IPS-18c (cell line): ENCODE data around the gene STK32C.
"Not testable (repeated sequence)": the region's sequence is repeated elsewhere in the genome, so short reads cannot be mapped to it uniquely, and the experiment has no call there.

Experiments
- H3K4me3 ChIP-seq: 2 replicates; pipeline ENCODE4 v1.7.0; 2013; ENCODE audit warnings: low read depth, mild to moderate bottlenecking, low read length, moderate library complexity; ENCODE audit not compliant: insufficient read depth
- H3K9me3 ChIP-seq: one replicate; pipeline ENCODE4 v1.6.1; 2013; ENCODE audit warnings: mild to moderate bottlenecking, low read length, moderate library complexity; ENCODE audit not compliant: control insufficient read depth, insufficient read depth

STK32C gene

DNA sequence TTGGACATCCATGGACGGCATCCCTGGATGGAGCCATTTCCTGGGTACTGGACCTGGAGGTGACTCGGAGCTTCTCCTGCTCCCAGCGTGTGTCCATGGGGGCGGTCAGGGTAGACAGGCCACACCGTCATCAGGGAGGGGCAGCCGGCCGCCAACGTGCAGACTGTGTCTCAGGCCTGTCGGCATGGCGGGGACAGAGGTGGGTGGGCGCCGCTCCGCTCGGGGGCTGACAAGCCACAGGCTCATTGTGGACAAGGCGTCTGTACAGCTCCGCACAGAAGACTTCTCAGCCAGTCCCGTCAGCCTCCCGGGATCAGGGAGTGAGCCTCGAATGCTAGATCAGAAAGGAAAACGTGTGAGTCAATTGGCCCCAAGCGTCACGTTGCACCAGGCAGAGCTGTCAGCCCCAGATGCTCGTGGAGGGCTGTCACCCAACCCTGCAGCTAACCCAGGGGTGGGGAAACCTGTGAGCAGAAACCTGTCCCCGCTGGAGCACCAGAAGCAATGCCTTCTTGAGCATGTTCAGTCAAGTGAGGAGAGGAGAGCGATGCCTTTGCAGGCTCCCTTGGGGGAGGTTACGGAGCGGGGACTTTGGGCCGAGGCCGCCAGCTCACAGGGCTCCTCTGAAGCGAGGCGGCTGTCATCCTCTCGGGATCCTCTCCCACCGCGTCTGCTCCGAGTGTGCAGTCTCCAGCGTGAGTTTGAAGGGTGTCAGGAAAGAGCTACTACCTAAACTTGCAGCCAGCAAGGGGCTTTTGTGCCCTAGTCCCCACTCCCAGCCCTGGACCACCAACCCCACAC is 137.0 kb downstream of the STK32C start:
- H3K4me3 ChIP-seq = no peak overlapping the region

DNA sequence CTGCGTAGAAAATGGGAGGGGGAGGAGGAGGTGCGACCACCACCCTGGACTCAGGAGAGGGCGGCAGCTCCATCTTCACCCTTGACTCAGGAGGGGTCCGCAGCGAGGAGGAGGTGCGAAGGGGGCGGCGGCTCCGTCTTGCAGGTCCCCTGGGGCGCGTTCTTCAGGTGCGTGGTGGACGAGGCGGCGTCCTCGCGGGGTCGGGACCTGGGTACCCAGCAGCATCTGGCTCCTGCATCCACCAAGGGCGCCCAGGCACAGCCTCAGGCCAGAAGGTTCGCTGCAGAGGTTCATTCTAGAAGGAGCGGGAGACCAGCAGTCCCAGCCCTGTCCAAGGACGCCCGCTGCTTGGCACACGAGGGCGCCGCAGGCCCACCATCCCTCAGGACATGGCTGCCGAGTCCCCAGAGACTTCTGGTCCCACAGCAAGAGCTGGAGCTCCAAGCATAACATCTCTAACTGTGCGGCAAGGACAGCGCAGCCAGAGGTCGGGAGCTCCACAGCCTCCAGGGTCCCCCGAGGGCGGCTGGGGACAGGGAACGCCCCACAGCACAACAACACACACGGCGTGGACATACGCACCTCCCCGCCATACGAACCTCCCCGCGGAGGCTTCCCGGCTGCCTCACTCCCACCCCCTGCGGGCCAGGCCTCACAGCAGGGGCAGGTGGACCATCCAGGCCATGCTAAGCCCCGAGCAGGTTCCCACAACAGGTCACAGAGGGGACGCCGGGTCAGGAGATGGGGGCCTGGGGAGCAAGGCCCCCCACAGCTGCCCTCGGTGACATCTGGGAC is 137.8 kb downstream of the STK32C start:
- Histone ChIP-seq H3K9me3 (no peaks in the 10 kb centered on the region), H3K4me3 (no peak overlapping the region)

More for the DNA sequence above, 137.0 kb downstream of the STK32C start:
- H3K9me3 ChIP-seq = no peaks in the 10 kb centered on the region

DNA sequence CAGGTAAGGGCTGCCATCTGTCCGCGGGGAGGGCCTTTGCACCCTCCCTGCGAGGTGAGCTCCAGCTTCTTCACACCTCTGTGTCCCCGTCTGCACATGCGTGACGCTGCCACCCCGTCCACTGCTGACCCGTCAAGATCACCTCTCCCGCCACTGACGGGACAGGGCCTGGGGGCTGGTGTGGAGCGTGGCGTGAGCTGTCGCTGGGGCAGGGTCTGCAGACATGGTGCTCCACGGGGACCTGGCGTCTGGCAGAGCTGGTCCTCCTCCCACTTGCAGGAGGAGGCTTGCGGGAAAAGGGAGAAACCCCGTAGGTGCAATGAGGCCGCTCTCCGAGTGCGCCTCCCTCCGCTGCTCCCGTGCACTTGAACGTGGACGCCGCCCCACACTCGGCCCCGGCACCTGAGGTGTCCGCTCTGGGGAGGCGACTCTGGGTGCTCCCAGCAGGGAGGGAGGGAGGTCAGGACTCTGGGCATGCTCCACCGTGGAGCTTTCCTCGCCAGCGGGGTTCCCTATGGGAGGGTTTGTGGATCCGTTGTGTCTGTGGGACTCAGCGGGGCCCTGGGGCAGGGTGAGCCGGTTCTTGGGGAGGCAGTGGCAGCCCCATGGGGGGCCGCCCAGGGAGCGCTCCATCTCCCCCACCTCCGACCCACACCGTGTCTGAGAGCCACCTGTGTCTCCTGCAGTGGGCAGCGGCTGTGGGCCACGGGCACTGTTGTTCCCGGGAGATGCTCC is 138.6 kb downstream of the STK32C start:
- H3K4me3 ChIP-seq = no peak overlapping the region
- H3K9me3 ChIP-seq = no peaks in the 10 kb centered on the region

DNA sequence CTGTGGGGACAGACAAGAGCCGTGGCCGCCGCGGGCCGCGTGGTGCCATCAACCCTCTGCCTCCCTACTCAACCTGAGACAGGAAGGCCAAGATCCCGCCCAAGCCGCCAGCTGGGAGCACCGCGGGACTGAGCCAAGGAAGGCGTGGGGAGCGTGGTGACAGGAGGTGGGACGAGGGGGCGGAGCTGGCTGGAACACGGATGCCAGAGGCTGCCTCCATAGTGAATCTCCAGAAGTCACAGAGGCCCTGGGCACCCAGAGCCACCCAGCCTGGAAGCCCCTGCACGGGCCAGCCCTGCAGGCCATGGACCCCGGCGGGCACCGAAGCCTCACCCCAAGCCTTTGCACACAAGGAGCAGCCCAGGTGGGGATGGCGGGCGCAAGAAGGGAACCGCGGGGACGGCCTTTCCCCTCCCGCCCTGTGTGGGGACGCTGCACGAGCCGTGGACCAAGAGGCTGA is 139.1 kb downstream of the STK32C start:
- H3K4me3 ChIP-seq = no peak overlapping the region
- H3K9me3 ChIP-seq = no peaks in the 10 kb centered on the region

DNA sequence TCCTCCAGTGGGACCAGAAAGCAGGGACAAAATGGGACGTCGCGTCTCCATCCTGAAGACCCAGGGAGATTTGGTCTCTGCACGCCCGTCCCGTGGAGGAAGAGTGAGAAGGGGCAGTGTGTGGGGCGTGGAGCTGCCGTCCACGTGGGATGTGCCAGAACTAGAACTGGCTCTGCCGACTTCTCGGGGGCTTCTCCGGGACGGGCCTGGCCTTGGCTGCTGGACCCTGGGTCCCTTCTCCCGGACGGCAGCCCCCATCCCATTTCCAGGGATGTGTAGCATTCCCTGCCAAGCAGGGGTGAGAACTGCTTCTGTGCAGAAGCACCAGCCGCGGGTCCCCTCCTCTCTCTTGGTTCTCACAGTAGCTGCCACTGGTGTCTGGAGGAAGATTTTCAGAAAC is 139.8 kb downstream of the STK32C start:
- no peaks in the 10 kb centered on the region for H3K9me3 ChIP-seq
- no peak overlapping the region for H3K4me3 ChIP-seq

DNA sequence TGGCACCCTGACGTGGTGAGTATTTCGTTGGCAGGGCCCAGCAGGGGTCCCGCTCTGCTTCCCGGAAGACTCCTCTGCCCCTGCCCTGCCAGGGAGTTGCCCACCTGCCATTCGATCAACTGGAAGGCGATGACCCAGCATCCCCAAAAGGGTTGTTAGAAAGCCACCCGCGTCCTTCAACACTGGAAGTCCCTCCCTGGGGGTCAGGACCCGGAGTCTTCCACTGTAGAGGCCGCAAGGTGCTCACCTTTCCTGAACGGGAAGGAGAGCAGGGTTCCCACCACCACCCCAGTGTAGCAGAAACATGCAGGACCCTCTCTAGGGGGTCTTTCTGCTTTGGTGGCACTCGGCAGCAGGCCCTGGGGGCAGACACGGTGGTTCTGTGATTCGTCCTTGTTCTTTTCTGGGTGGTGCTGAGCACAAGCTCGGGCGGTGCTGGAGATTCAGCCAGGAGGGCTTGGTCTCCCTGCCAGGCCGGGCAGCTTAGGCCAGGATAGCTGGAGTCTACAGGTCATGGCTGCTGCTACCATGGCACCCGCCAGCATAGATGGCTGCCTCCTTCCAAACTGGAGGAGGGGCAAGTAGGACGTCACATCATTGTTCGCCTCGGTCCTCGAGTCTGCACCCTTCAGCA is 140.6 kb downstream of the STK32C start:
- H3K9me3 ChIP-seq = no peaks in the 10 kb centered on the region
- no peak overlapping the region for H3K4me3 ChIP-seq

DNA sequence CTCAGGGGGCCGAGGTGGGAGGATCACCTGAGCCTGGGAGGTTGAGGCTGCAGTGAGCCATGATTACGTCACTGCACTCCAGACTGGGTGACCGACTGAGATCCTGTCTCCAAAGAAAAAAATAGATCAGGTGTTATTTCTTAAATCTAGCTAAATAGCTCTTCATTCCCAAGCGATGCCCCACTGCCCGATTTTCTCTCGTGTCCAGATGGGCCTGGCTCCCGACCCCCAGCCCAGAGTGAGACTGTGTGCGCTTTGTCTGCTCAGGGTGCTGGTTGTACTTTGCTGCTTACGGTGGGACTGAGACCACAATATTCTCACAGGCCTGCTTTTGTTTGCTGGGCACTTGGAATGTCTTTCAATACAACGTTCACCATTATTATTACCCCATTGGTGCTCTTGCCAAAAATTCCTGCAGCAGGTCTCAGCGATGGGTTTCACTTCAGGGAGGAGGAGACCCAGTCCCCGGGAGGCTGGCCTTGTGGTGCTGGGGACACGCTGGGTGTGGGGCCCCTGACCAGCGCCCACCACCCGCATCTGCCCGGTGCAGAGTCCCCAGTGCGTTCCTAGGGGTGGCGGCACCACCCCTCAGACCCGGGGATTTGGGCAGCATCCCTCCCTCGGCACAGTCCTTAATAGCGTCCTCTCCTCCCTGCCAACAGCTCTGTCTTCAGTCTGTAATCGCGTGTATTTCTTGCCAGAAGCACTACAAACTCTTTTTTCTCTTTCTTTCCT is 141.4 kb downstream of the STK32C start:
- Histone ChIP-seq H3K9me3 (no peaks in the 10 kb centered on the region), H3K4me3 (no peak overlapping the region)

DNA sequence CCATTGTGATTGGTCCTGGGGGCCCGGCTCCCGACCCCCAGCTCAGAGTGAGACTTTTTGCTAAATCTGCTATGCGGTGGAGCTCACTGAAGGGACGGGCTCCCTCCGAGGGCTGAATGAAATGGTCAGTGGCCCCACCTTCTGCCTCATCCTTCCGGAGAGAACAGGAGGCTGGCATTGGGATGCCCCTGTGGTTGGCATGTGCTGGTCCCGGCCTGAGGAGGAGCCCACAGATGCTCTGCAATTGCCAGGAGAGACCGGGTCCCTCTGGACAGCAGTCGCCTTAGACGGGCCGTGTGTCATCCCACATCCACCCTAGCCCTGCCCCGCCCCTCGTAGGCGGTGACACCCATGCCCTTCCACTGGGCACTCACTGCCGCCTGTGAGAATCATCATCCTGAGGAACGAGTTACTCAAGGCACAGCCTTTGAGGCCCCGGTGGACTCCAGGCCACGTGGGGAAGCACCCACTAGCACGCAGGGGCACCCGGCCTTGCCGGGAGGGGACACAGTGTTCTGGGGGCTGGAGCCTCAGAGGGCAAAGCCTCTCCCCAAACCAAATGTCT is 142.3 kb downstream of the STK32C start:
- no peak overlapping the region for H3K4me3 ChIP-seq
- no peaks in the 10 kb centered on the region for H3K9me3 ChIP-seq

DNA sequence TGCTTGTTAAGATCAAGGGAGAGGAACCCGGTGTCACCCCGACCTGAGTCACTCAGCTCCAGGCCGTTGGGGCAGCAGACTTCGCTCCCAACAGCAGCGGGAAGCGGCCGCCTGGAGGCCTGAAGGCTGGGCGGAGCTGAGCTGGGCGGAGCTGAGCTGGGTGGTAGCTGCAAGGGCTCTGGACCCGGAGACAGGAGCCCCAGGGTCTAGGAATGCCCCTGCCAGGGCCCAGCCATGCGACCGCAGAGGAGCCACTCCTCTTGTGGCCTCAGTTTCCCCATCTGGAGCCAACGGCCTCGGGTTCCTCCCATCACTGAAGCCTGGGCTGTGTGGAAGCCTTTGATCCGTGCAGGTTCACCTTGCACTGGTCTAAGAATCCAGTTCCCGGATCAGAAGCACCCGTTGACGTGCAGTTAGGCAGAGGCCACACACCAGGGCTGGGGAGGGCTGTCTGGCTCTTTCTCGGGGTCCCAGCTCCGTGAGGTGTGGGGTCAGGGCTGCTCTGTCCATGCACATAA is 142.9 kb downstream of the STK32C start:
- H3K4me3 ChIP-seq = no peak overlapping the region

DNA sequence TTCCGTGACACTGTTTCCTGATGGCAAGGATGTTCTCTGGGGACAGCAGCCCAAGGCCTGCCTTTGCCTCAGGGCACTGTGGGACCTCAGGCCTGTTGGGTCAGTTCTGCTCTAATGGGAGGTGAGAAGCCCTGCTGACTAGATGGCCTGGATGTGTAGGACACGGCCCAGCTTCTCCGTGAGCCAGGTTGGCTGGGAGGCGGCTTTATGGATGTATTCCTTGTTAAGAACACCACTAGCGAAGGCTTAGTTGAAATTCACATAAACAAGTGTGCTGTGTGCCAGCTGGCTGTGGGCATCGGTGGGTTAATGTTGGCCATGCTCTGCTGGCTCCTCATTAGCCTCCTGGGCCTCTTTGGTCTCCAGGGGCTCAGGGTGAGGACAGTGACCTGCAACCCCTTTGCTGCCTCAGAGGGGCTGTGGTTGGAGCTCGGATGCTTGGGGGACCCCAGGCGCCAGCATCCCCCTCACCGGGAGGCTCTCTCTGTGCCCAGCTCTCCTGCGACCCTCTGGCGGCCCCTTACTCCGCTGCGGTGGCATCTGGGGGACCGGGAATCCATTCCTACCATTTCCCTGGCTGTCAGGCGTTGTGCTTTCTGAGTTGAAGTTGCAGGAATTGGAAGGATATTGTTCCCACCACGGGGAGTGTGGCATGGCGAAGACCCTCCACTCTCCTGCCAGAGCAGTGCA is 143.8 kb downstream of the STK32C start:
- Histone ChIP-seq H3K4me3 (no peak overlapping the region), H3K9me3 (no peaks in the 10 kb centered on the region)

More for the DNA sequence above, 142.9 kb downstream of the STK32C start:
- H3K9me3 ChIP-seq = no peaks in the 10 kb centered on the region

DNA sequence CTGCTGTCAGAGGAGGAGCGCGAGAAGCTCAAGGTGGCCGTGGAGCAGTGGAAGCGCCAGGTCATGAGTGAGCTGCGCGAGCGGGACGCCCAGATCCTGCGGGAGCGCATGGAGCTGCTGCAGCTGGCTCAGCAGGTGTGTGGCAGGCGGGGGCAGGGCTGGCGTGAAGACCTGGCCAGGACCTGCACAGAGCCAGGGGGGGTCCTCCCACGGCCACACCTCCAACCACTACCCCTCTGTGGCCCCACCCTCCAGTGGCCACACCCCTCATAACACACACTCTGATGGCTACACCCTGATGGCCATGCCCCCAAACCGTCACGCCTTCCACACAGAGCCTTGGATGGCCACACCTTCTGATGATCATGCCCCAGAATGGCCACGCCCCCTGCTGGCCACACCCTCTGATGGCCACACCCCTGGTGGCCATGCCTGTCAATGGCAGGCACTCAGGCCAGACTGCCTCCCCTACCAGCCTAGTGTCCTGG is 144.4 kb downstream of the STK32C start:
- Histone ChIP-seq H3K9me3 (no peaks in the 10 kb centered on the region), H3K4me3 (peak overlapping the region; percentile 53)

DNA sequence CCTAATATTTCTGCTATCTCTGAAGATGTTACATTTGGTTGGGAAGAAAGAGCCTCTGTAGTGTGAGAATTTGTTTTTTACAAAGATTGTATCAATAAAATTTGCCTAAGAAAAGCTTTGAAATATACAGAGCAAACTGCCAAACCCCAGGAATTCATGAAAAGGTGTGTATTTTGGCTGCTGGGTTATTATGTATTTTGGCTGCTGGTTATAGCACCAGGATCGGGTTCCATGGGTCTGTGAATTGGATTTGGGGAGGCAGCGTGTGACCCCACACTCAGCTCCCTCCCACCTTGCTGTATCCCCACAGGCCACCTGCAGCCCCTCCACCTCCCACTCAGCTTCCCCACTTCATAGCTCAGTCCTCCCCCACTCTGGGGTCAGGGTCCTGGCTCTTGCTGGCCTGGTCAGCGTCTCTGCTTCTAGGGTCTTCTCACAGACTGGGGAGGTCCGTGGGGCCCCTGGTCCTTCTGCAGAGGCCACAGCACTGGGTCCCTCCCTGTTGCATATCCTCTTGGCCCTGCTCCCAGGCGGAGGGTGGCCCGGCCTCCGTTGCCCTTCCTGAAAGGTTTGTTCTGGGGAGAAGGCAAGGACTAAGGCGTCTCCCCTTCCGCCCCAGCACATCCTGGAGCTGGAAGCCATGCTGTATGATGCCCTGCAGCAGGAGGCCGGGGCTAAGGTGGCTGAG is 145.0 kb downstream of the STK32C start:
- peak overlapping the region; percentile 53 for H3K4me3 ChIP-seq
- H3K9me3 ChIP-seq = no peaks in the 10 kb centered on the region

DNA sequence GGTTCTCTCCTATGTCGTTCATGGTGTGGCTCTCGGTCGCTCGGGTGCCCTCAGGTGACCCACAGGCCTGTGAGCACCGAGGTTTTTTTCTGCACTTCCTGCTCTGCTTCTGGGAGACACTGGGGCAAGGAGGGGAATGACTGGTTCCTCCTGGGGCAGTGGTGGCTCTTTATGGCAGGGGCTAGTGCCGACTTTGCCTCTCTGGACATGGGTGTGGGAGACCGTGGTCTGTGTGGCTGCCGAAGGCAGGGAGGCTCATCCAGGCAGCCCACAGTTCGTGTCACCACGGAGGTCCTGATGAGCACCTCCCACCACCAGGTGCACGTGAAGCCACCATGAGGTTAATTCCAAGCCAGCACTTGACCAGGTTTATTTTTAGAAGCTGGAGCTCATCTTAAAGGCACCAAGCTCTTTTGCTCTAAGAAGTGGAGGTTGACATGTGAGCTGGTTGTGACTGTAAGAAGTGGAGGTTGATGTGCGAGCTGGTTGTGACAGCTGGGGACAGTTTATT is 145.7 kb downstream of the STK32C start:
- Histone ChIP-seq H3K4me3 (no peak overlapping the region), H3K9me3 (no peaks in the 10 kb centered on the region)

DNA sequence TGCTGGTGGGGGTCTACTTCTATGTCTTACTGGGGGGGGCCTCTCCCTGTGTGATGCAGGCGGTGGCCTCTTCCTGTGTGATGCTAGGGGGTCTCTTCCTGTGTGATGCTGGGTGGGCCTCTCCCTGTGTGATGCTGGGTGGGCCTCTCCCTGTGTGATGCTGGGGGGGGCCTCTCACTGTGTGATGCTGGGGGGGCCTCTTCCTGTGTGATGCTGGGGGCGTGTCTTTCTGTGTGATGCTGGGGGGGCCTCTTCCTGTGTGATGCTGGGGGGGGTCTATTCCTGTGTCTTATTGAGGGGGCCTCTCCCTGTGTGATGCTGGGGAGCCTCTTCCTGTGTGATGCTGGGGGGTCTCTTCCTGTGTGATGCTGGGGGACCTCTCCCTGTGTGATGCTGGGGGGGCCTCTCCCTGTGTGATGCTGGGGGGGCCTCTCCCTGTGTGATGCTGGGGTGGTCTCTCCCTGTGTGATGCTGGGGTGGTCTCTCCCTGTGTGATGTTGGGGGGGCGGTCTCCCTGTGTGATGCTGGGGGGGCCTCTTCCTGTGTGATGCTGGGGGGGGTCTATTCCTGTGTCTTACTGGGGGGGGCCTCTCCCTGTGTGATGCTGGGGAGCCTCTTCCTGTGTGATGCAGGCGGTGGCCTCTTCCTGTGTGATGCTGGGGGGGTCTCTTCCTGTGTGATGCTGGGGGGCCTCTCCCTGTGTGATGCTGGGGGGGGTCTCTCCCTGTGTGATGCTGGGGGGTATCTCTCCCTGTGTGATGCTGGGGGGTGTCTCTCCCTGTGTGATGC is 146.7 kb downstream of the STK32C start:
- H3K4me3 ChIP-seq, H3K9me3 ChIP-seq: not testable (repeated sequence)
